Immature natural killer cell (primary cell): Measurements from ENCODE around the gene TRAM2. TPM values are rescaled to one million over a fixed set of nuclear protein-coding genes. Genes with fewer than 3 reads are reported as not detected.

Experiments used
- DNase-seq, 3 donors: peaks; one replicate each; pipeline ENCODE4 v3.0.0; 2022; ENCODE audit warnings: mixed read lengths in 1 of 3
- H3K27ac Mint-ChIP-seq, 6 donors: one replicate each; pipeline ENCODE4 v1.8.0; 2020; ENCODE audit warnings: mixed read lengths in 6 of 6, mild to moderate bottlenecking in 5 of 6, inconsistent platforms in 4 of 6, moderate library complexity in 3 of 6
- H3K27me3 Mint-ChIP-seq, 3 donors: one replicate each; pipeline ENCODE4 v1.8.0; 2020 to 2021; ENCODE audit warnings: low read depth in 3 of 3, mild to moderate bottlenecking in 3 of 3, mixed read lengths in 3 of 3, moderate library complexity in 3 of 3, inconsistent platforms in 1 of 3
- H3K36me3 Mint-ChIP-seq, 3 donors: one replicate each; pipeline ENCODE4 v1.8.0; 2020; ENCODE audit warnings: mixed read lengths in 3 of 3, inconsistent platforms in 2 of 3, mild to moderate bottlenecking in 2 of 3
- H3K4me1 Mint-ChIP-seq, 2 donors: one replicate each; pipeline ENCODE4 v1.8.0; 2020; ENCODE audit warnings: inconsistent platforms in 2 of 2, mild to moderate bottlenecking in 2 of 2, mixed read lengths in 2 of 2, moderate library complexity in 1 of 2
- H3K4me3 Mint-ChIP-seq, 5 donors: one replicate each; pipeline ENCODE4 v1.8.0; 2020; ENCODE audit warnings: mild to moderate bottlenecking in 5 of 5, mixed read lengths in 5 of 5, inconsistent platforms in 3 of 5, moderate library complexity in 3 of 5
- H3K9me3 Mint-ChIP-seq, 6 donors: one replicate each; pipeline ENCODE4 v1.8.0; 2020; ENCODE audit warnings: mild to moderate bottlenecking in 6 of 6, mixed read lengths in 6 of 6, inconsistent platforms in 4 of 6, moderate library complexity in 3 of 6
- polyA plus RNA-seq, 3 donors: library from polyadenylated mRNA; unstranded; fragments of 300-500 nt; fragmentation: Illumina TruSeq; gene quantifications; one replicate each; pipeline ENCODE4 v1.2.3, GENCODE V29; 2021

Gene TRAM2
- polyA plus RNA-seq, 3 donors from 2014 or later: 1.7 to 7.0 (median 4.4) TPM

GRCh38 chr6:52534966-52535390 is 41.9 kb downstream of the TRAM2 start:
- Mint-ChIP-seq H3K27me3 (peaks cover 0 to 6% (median 0%) of the 10 kb centered on the region in 3 donors), H3K9me3 (no peaks in the 10 kb centered on the region), H3K4me1 (peaks cover 55 to 56% of the 10 kb centered on the region in 2 donors), H3K36me3 (peaks cover 0 to 3% (median 2%) of the 10 kb centered on the region in 3 donors), H3K4me3 (peak overlapping the region in 4 of 5 donors; percentile 7 to 59 (median 53)), H3K27ac (peak overlapping the region in 4 of 6 donors; percentile 40 to 71 (median 54))
- peak in 2 of 3 donors; percentile 10 to 11 for DNase-seq

GRCh38 chr6:52534363-52534762 is 42.5 kb downstream of the TRAM2 start:
- Mint-ChIP-seq H3K4me3 (no peak overlapping the region), H3K27me3 (peaks cover 0 to 6% (median 0%) of the 10 kb centered on the region in 3 donors), H3K36me3 (peaks cover 0 to 4% (median 3%) of the 10 kb centered on the region in 3 donors), H3K27ac (no peak overlapping the region), H3K4me1 (peaks cover 49 to 51% of the 10 kb centered on the region in 2 donors), H3K9me3 (no peaks in the 10 kb centered on the region)
- no peak for DNase-seq

GRCh38 chr6:52533491-52533890 is 43.4 kb downstream of the TRAM2 start:
- no peak overlapping the region for H3K4me3 Mint-ChIP-seq
- no peak for DNase-seq
- peak overlapping the region in 1 of 6 donors; percentile 36 for H3K27ac Mint-ChIP-seq
- no peaks in the 10 kb centered on the region for H3K9me3 Mint-ChIP-seq
- peaks cover 40 to 43% of the 10 kb centered on the region in 2 donors for H3K4me1 Mint-ChIP-seq
- peaks cover 0 to 4% (median 3%) of the 10 kb centered on the region in 3 donors for H3K36me3 Mint-ChIP-seq
- H3K27me3 Mint-ChIP-seq: peaks cover 0 to 6% (median 0%) of the 10 kb centered on the region in 3 donors

- H3K4me3 Mint-ChIP-seq: no peak overlapping the region
- H3K36me3 Mint-ChIP-seq: peaks cover 0 to 4% (median 3%) of the 10 kb centered on the region in 3 donors
- peaks cover 30 to 32% of the 10 kb centered on the region in 2 donors for H3K4me1 Mint-ChIP-seq
- H3K27me3 Mint-ChIP-seq: peaks cover 0 to 6% (median 0%) of the 10 kb centered on the region in 3 donors
- no peak for DNase-seq
- no peak overlapping the region for H3K27ac Mint-ChIP-seq
- H3K9me3 Mint-ChIP-seq: no peaks in the 10 kb centered on the region
Measured at GRCh38 chr6:52532457-52532856, 44.4 kb downstream of the TRAM2 start.

- Mint-ChIP-seq H3K4me3 (no peak overlapping the region), H3K27me3 (peaks cover 0 to 6% (median 0%) of the 10 kb centered on the region in 3 donors), H3K27ac (no peak overlapping the region), H3K4me1 (peaks cover 24 to 26% of the 10 kb centered on the region in 2 donors), H3K9me3 (no peaks in the 10 kb centered on the region), H3K36me3 (peaks cover 0 to 4% (median 3%) of the 10 kb centered on the region in 3 donors)
- DNase-seq: no peak
Measured at GRCh38 chr6:52531834-52532233, 45.0 kb downstream of the TRAM2 start.

- no peak for DNase-seq
- H3K36me3 Mint-ChIP-seq: peaks cover 0 to 4% (median 3%) of the 10 kb centered on the region in 3 donors
- H3K4me1 Mint-ChIP-seq: peaks cover 22 to 24% of the 10 kb centered on the region in 2 donors
- peaks cover 0 to 6% (median 0%) of the 10 kb centered on the region in 3 donors for H3K27me3 Mint-ChIP-seq
- no peak overlapping the region for H3K27ac Mint-ChIP-seq
- no peak overlapping the region for H3K4me3 Mint-ChIP-seq
- H3K9me3 Mint-ChIP-seq: no peaks in the 10 kb centered on the region
Measured at GRCh38 chr6:52531396-52531795, 45.5 kb downstream of the TRAM2 start.

- Mint-ChIP-seq H3K36me3 (peaks cover 3 to 7% (median 4%) of the 10 kb centered on the region in 3 donors), H3K4me3 (no peak overlapping the region), H3K9me3 (no peaks in the 10 kb centered on the region), H3K4me1 (peaks cover 16 to 21% of the 10 kb centered on the region in 2 donors), H3K27me3 (peaks cover 0 to 4% (median 0%) of the 10 kb centered on the region in 3 donors), H3K27ac (peak overlapping the region in 1 of 6 donors; percentile 44)
- DNase-seq: no peak
Measured at GRCh38 chr6:52530351-52530750, 46.5 kb downstream of the TRAM2 start.

GRCh38 chr6:52529311-52529710 is 47.5 kb downstream of the TRAM2 start:
- Mint-ChIP-seq H3K9me3 (no peaks in the 10 kb centered on the region), H3K27me3 (peaks cover 0 to 3% (median 0%) of the 10 kb centered on the region in 3 donors), H3K27ac (no peak overlapping the region), H3K4me3 (no peak overlapping the region), H3K36me3 (peaks cover 3 to 7% (median 4%) of the 10 kb centered on the region in 3 donors), H3K4me1 (peaks cover 7 to 12% of the 10 kb centered on the region in 2 donors)
- no peak for DNase-seq

GRCh38 chr6:52527436-52527835 is 49.4 kb downstream of the TRAM2 start:
- no peak overlapping the region for H3K4me3 Mint-ChIP-seq
- H3K9me3 Mint-ChIP-seq: no peaks in the 10 kb centered on the region

GRCh38 chr6:52526634-52527033 is 50.2 kb downstream of the TRAM2 start:
- H3K27me3 Mint-ChIP-seq: peaks cover 0 to 3% (median 0%) of the 10 kb centered on the region in 3 donors
- no peaks in the 10 kb centered on the region for H3K9me3 Mint-ChIP-seq
- H3K36me3 Mint-ChIP-seq: peaks cover 3 to 7% (median 4%) of the 10 kb centered on the region in 3 donors
- DNase-seq: no peak
- no peak overlapping the region for H3K27ac Mint-ChIP-seq
- H3K4me3 Mint-ChIP-seq: no peak overlapping the region
- peaks cover 17 to 28% of the 10 kb centered on the region in 2 donors for H3K4me1 Mint-ChIP-seq

More at GRCh38 chr6:52527436-52527835, 49.4 kb downstream of the TRAM2 start:
- peaks cover 0 to 3% (median 0%) of the 10 kb centered on the region in 3 donors for H3K27me3 Mint-ChIP-seq
- H3K27ac Mint-ChIP-seq: no peak overlapping the region
- DNase-seq: no peak
- peaks cover 3 to 7% (median 4%) of the 10 kb centered on the region in 3 donors for H3K36me3 Mint-ChIP-seq
- H3K4me1 Mint-ChIP-seq: peaks cover 9 to 21% of the 10 kb centered on the region in 2 donors

GRCh38 chr6:52524918-52525317 is 51.9 kb downstream of the TRAM2 start:
- no peak overlapping the region for H3K27ac Mint-ChIP-seq

GRCh38 chr6:52523378-52524142 is 53.3 kb downstream of the TRAM2 start:
- Mint-ChIP-seq H3K27ac (peak overlapping the region in 2 of 6 donors; percentile 11 to 25), H3K27me3 (no peaks in the 10 kb centered on the region), H3K36me3 (peaks cover 0 to 15% (median 4%) of the 10 kb centered on the region in 3 donors), H3K9me3 (no peaks in the 10 kb centered on the region), H3K4me3 (no peak overlapping the region), H3K4me1 (peaks cover 17 to 35% of the 10 kb centered on the region in 2 donors)
- DNase-seq: no peak

More at GRCh38 chr6:52524918-52525317, 51.9 kb downstream of the TRAM2 start:
- no peak for DNase-seq
- no peaks in the 10 kb centered on the region for H3K9me3 Mint-ChIP-seq
- H3K4me3 Mint-ChIP-seq: no peak overlapping the region
- H3K36me3 Mint-ChIP-seq: peaks cover 0 to 7% (median 4%) of the 10 kb centered on the region in 3 donors
- H3K4me1 Mint-ChIP-seq: peaks cover 17 to 28% of the 10 kb centered on the region in 2 donors
- no peaks in the 10 kb centered on the region for H3K27me3 Mint-ChIP-seq

- DNase-seq: no peak
- Mint-ChIP-seq H3K27me3 (no peaks in the 10 kb centered on the region), H3K4me3 (no peak overlapping the region), H3K36me3 (peaks cover 0 to 21% (median 12%) of the 10 kb centered on the region in 3 donors), H3K4me1 (peaks cover 17 to 39% of the 10 kb centered on the region in 2 donors), H3K9me3 (no peaks in the 10 kb centered on the region), H3K27ac (peak overlapping the region in 1 of 6 donors; percentile 63)
Measured at GRCh38 chr6:52522655-52523054, 54.2 kb downstream of the TRAM2 start.

- H3K4me3 Mint-ChIP-seq: no peak overlapping the region
- no peak for DNase-seq
- H3K9me3 Mint-ChIP-seq: no peaks in the 10 kb centered on the region
- no peaks in the 10 kb centered on the region for H3K27me3 Mint-ChIP-seq
- peaks cover 0 to 21% (median 13%) of the 10 kb centered on the region in 3 donors for H3K36me3 Mint-ChIP-seq
- H3K27ac Mint-ChIP-seq: peak overlapping the region in 2 of 6 donors; percentile 63 to 71
- peaks cover 17 to 39% of the 10 kb centered on the region in 2 donors for H3K4me1 Mint-ChIP-seq
Measured at GRCh38 chr6:52522151-52522626, 54.7 kb downstream of the TRAM2 start.
